Mesothelial cell of epicardium (in vitro differentiated cells): Measurements from ENCODE around the gene LCLAT1. TPM values are rescaled to one million over a fixed set of nuclear protein-coding genes. Genes with fewer than 3 reads are reported as not detected.
"Not testable (repeated sequence)": the region's sequence is repeated elsewhere in the genome, so short reads cannot be mapped to it uniquely, and the experiment has no call there.

Experiments
- DNase-seq, 2 experiments: peaks; one replicate each; pipeline ENCODE4 v3.0.0; 2021; ENCODE audit warnings: low spot score in 2 of 2; ENCODE audit not compliant: unreplicated experiment in 2 of 2
- H3K27ac Mint-ChIP-seq: 2 replicates; pipeline ENCODE4 v1.8.0; 2021; ENCODE audit warnings: mixed read lengths
- H3K27me3 Mint-ChIP-seq: 2 replicates; pipeline ENCODE4 v1.8.0; 2021; ENCODE audit warnings: low read depth, mixed read lengths
- H3K36me3 Mint-ChIP-seq: 2 replicates; pipeline ENCODE4 v1.8.0; 2021; ENCODE audit warnings: mixed read lengths
- H3K4me1 Mint-ChIP-seq: 2 replicates; pipeline ENCODE4 v1.8.0; 2021; ENCODE audit warnings: mixed read lengths
- H3K4me3 Mint-ChIP-seq: 2 replicates; pipeline ENCODE4 v1.8.0; 2021; ENCODE audit warnings: mild to moderate bottlenecking, moderate library complexity, mixed read lengths
- H3K9me3 Mint-ChIP-seq: 2 replicates; pipeline ENCODE4 v1.8.0; 2021; ENCODE audit warnings: mixed read lengths
- total RNA-seq: library from RNA; stranded (reverse); gene quantifications from 3 replicates; pipeline ENCODE4 v1.2.1, GENCODE V29; 2021
- TF ChIP-seq, protein P1 (sequence below): fragments of 200-600 bp; sonication (generic); IDR thresholded peaks from one replicate; pipeline ENCODE4 v1.5.0; 2021; ENCODE audit warnings: antibody characterized with exemption; ENCODE audit not compliant: unreplicated experiment

Gene LCLAT1
- total RNA-seq, 1 donor from 2014 or later: 23.2 TPM

GRCh38 chr2:30492185-30492584, 45.1 kb downstream of the LCLAT1 start:
- H3K36me3 Mint-ChIP-seq: peaks cover 6% of the 10 kb centered on the region
- TF ChIP-seq, protein P1, sequence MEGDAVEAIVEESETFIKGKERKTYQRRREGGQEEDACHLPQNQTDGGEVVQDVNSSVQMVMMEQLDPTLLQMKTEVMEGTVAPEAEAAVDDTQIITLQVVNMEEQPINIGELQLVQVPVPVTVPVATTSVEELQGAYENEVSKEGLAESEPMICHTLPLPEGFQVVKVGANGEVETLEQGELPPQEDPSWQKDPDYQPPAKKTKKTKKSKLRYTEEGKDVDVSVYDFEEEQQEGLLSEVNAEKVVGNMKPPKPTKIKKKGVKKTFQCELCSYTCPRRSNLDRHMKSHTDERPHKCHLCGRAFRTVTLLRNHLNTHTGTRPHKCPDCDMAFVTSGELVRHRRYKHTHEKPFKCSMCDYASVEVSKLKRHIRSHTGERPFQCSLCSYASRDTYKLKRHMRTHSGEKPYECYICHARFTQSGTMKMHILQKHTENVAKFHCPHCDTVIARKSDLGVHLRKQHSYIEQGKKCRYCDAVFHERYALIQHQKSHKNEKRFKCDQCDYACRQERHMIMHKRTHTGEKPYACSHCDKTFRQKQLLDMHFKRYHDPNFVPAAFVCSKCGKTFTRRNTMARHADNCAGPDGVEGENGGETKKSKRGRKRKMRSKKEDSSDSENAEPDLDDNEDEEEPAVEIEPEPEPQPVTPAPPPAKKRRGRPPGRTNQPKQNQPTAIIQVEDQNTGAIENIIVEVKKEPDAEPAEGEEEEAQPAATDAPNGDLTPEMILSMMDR: no peak
- peaks cover 7% of the 10 kb centered on the region for H3K9me3 Mint-ChIP-seq
- no peak overlapping the region for H3K27ac Mint-ChIP-seq
- no peak overlapping the region for H3K4me3 Mint-ChIP-seq
- no peaks in the 10 kb centered on the region for H3K27me3 Mint-ChIP-seq
- DNase-seq: no peak
- no peaks in the 10 kb centered on the region for H3K4me1 Mint-ChIP-seq

DNA sequence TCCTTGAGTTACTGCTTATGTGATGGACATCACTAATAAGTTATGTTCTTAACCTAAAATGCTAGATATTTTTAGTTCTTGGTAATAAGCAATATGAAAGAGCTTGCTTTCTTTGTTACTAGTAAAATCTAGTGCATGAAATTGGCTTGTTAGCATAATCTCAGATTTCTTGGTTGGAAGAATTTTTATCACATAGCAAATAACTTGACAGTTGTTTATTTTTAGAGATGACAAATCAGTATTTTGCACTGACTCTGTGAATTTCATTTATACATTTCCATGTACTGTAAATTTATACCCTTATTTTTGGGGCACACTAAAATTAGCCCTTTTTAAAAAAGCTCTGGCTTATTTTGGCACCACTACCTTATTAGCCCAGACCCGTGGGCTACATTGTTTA, 45.6 kb downstream of the LCLAT1 start:
- Mint-ChIP-seq H3K4me1 (no peaks in the 10 kb centered on the region), H3K4me3 (no peak overlapping the region), H3K27me3 (no peaks in the 10 kb centered on the region), H3K27ac (no peak overlapping the region), H3K9me3 (peaks cover 10% of the 10 kb centered on the region), H3K36me3 (peaks cover 8% of the 10 kb centered on the region)
- no peak for DNase-seq
- TF ChIP-seq, protein P1: no peak

DNA sequence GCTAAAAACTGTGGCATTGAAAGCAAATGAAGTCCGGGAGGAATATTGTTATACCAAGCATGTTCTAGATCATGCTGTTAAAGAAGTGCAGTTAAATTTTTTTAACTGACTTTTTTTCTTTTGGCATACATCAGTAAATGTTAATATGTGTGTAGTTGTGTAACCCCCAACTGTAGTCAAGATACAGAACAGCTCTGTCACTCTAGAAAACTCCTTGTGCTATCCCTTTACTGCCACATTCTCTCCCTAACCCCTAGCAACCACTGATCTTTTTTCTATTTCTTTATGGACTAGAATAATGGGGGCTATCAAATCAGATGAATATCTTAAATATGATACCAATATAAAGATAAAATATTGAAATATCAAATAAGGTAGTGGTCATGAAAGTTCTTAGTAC, 46.4 kb downstream of the LCLAT1 start:
- no peak overlapping the region for H3K4me3 Mint-ChIP-seq
- no peaks in the 10 kb centered on the region for H3K27me3 Mint-ChIP-seq
- DNase-seq: no peak
- H3K9me3 Mint-ChIP-seq: peaks cover 16% of the 10 kb centered on the region
- H3K27ac Mint-ChIP-seq: no peak overlapping the region
- peaks cover 15% of the 10 kb centered on the region for H3K36me3 Mint-ChIP-seq
- no peaks in the 10 kb centered on the region for H3K4me1 Mint-ChIP-seq
- TF ChIP-seq, protein P1: no peak

- not testable (repeated sequence) for H3K27ac Mint-ChIP-seq, DNase-seq, H3K4me1 Mint-ChIP-seq, H3K27me3 Mint-ChIP-seq, H3K4me3 Mint-ChIP-seq
- H3K9me3 Mint-ChIP-seq: peaks cover 32% of the 10 kb centered on the region
- peaks cover 30% of the 10 kb centered on the region for H3K36me3 Mint-ChIP-seq
Measured at GRCh38 chr2:30495896-30496295, 48.9 kb downstream of the LCLAT1 start.

GRCh38 chr2:30499681-30500080, 52.6 kb downstream of the LCLAT1 start:
- Mint-ChIP-seq H3K9me3 (peaks cover 45% of the 10 kb centered on the region), H3K36me3 (peaks cover 43% of the 10 kb centered on the region), H3K4me1 (peaks cover 6% of the 10 kb centered on the region), H3K4me3 (no peak overlapping the region), H3K27ac (no peak overlapping the region), H3K27me3 (no peaks in the 10 kb centered on the region)
- DNase-seq: no peak
- TF ChIP-seq, protein P1: no peak

- TF ChIP-seq, protein P1: no peak
- peaks cover 11% of the 10 kb centered on the region for H3K4me1 Mint-ChIP-seq
- no peaks in the 10 kb centered on the region for H3K27me3 Mint-ChIP-seq
- peaks cover 43% of the 10 kb centered on the region for H3K36me3 Mint-ChIP-seq
- no peak for DNase-seq
- H3K9me3 Mint-ChIP-seq: peaks cover 42% of the 10 kb centered on the region
- no peak overlapping the region for H3K4me3 Mint-ChIP-seq
- no peak overlapping the region for H3K27ac Mint-ChIP-seq
Measured at GRCh38 chr2:30500699-30501098, 53.7 kb downstream of the LCLAT1 start.
